PC-3 (cell line): Measurements from ENCODE around the gene LSM3.

Experiments used
- CTCF ChIP-seq: fragments of 300-600 bp; sonication (generic); conservative IDR thresholded peaks from 2 replicates; pipeline ENCODE4 v1.5.1; 2017; ENCODE audit warnings: antibody characterized with exemption, low read depth, mild to moderate bottlenecking, low read length
- EZH2phosphoT487 ChIP-seq: fragments of 300-600 bp; sonication (generic); IDR thresholded peaks from 2 replicates; pipeline ENCODE4 v1.6.1; 2018; ENCODE audit warnings: mild to moderate bottlenecking, antibody characterized with exemption, low read length, borderline replicate concordance

GRCh38 chr3:14206548-14207177 lies 28.0 kb downstream of the LSM3 start:
- TF ChIP-seq CTCF, result peak; percentile 28; the same call in 1 of the 2 replicates
- TF ChIP-seq EZH2phosphoT487, result no peak
